Brain microvascular endothelial cell (primary cell): ENCODE data around the gene C7orf33.
A peak's percentile ranks its signal among the peaks of the same experiment; 100 is the strongest.
"Not testable (repeated sequence)": the region's sequence is repeated elsewhere in the genome, so short reads cannot be mapped to it uniquely, and the experiment has no call there.

ENCODE experiments used
- DNase-seq: peaks from one replicate; pipeline ENCODE4 v3.0.0-alpha.2; 2020
- H3K27ac ChIP-seq: fragments of 250-450 bp; sonication (Bioruptor Pico); 2 replicates; pipeline ENCODE4 v1.5.1; 2020; ENCODE audit warnings: mild to moderate bottlenecking, moderate library complexity
- H3K27me3 ChIP-seq: fragments of 250-450 bp; sonication (Bioruptor Pico); replicated peaks from 2 replicates; pipeline ENCODE4 v1.5.1; 2020; ENCODE audit warnings: mild to moderate bottlenecking
- H3K36me3 ChIP-seq: fragments of 250-450 bp; sonication (Bioruptor Pico); replicated peaks from 2 replicates; pipeline ENCODE4 v1.5.1; 2020; ENCODE audit warnings: mild to moderate bottlenecking
- H3K4me3 ChIP-seq: 2 replicates; pipeline ENCODE4 v1.5.1; 2011; ENCODE audit warnings: low read depth, mild to moderate bottlenecking, control low read depth, low read length, moderate library complexity
- CTCF ChIP-seq: IDR thresholded peaks from 2 replicates; pipeline ENCODE4 v1.5.1; 2011; ENCODE audit warnings: low read depth, mild to moderate bottlenecking, moderate library complexity, low read length, control low read depth, inconsistent platforms; ENCODE audit errors: missing control alignments
- in situ Hi-C: cut with HindIII; loops from 2 replicates; pipeline ENCODE4 v1.10.0; 2017; ENCODE audit warnings: low sequenced_read_pairs, low pct_ligation_motif_present

C7orf33 gene

GRCh38 chr7:148547951-148548350, 42.6 kb upstream of the C7orf33 start:
- no peak for DNase-seq
- no peak for TF ChIP-seq CTCF
- H3K27me3 ChIP-seq, result no peaks in the 10 kb centered on the region
- H3K36me3 ChIP-seq, result no peaks in the 10 kb centered on the region
- in situ Hi-C loops, result no loop called here
- H3K27ac ChIP-seq, result no peak overlapping the region
- H3K4me3 ChIP-seq, result no peak overlapping the region

GRCh38 chr7:148553979-148554378, 36.6 kb upstream of the C7orf33 start:
- Histone ChIP-seq H3K4me3 (no peak overlapping the region), H3K27me3 (no peaks in the 10 kb centered on the region), H3K27ac (no peak overlapping the region), H3K36me3 (no peaks in the 10 kb centered on the region)
- in situ Hi-C loops, result no loop called here
- DNase-seq, result no peak
- TF ChIP-seq CTCF, result no peak

- in situ Hi-C loops, result no loop called here
- no peak overlapping the region for H3K27ac ChIP-seq
- no peaks in the 10 kb centered on the region for H3K27me3 ChIP-seq
- H3K36me3 ChIP-seq, result no peaks in the 10 kb centered on the region
- no peak overlapping the region for H3K4me3 ChIP-seq
- no peak for DNase-seq
- TF ChIP-seq CTCF, result no peak
Measured at GRCh38 chr7:148556892-148557291, 33.7 kb upstream of the C7orf33 start.

- H3K4me3 ChIP-seq, result no peak overlapping the region
- H3K27ac ChIP-seq, result no peak overlapping the region
- no peaks in the 10 kb centered on the region for H3K27me3 ChIP-seq
- in situ Hi-C loops, result no loop called here
- no peaks in the 10 kb centered on the region for H3K36me3 ChIP-seq
- no peak for TF ChIP-seq CTCF
- no peak for DNase-seq
Measured at GRCh38 chr7:148558914-148559313, 31.7 kb upstream of the C7orf33 start.

- H3K27ac ChIP-seq, result no peak overlapping the region
- no peak overlapping the region for H3K4me3 ChIP-seq
- no peaks in the 10 kb centered on the region for H3K27me3 ChIP-seq
- no peak for DNase-seq
- in situ Hi-C loops, result no loop called here
- no peak for TF ChIP-seq CTCF
- no peaks in the 10 kb centered on the region for H3K36me3 ChIP-seq
Measured at GRCh38 chr7:148561099-148561498, 29.5 kb upstream of the C7orf33 start.

- no peak for TF ChIP-seq CTCF
- no peaks in the 10 kb centered on the region for H3K36me3 ChIP-seq
- DNase-seq, result no peak
- in situ Hi-C loops, result no loop called here
- no peak overlapping the region for H3K4me3 ChIP-seq
- H3K27me3 ChIP-seq, result no peaks in the 10 kb centered on the region
- H3K27ac ChIP-seq, result no peak overlapping the region
Measured at GRCh38 chr7:148563583-148564274, 26.8 kb upstream of the C7orf33 start.

- H3K36me3 ChIP-seq, H3K4me3 ChIP-seq, H3K27me3 ChIP-seq, in situ Hi-C loops: not testable (repeated sequence)
- DNase-seq, result peak; percentile 24
- H3K27ac ChIP-seq, result peak overlapping the region; percentile 41
Measured at GRCh38 chr7:148564275-148564951, 26.2 kb upstream of the C7orf33 start.
